GM10266 (cell line): ENCODE measurements around the gene B4GALT2.

Experiments used
- DNase-seq: peaks from one replicate; pipeline ENCODE4 v3.0.0; 2012; ENCODE audit errors: extremely low spot score
- CTCF ChIP-seq: IDR thresholded peaks from 2 replicates; pipeline ENCODE4 v1.5.1; 2012; ENCODE audit warnings: mild to moderate bottlenecking, low read depth; ENCODE audit not compliant: control insufficient read depth, insufficient read depth; ENCODE audit errors: missing control alignments

Gene B4GALT2

GRCh38 chr1:44019466-44019948 is 40.5 kb downstream of the B4GALT2 start:
- DNase-seq = no peak

GRCh38 chr1:44020464-44020863 is 41.5 kb downstream of the B4GALT2 start:
- no peak for DNase-seq
- TF ChIP-seq CTCF = no peak

More at GRCh38 chr1:44019466-44019948, 40.5 kb downstream of the B4GALT2 start:
- TF ChIP-seq CTCF = no peak

- DNase-seq = no peak
- TF ChIP-seq CTCF = no peak
These were observed 42.1 kb downstream of the B4GALT2 start for GRCh38 chr1:44021156-44021555.

GRCh38 chr1:44021581-44022321 is 42.7 kb downstream of the B4GALT2 start:
- DNase-seq = no peak
- TF ChIP-seq CTCF = no peak

- TF ChIP-seq CTCF = no peak
- DNase-seq = no peak
These were observed 45.3 kb downstream of the B4GALT2 start for GRCh38 chr1:44024031-44024902.

GRCh38 chr1:44024903-44025525 is 46.0 kb downstream of the B4GALT2 start:
- DNase-seq = no peak
- no peak for TF ChIP-seq CTCF
